ENCODE results near the gene CPLX1.
"Not testable (repeated sequence)": the region's sequence is repeated elsewhere in the genome, so short reads cannot be mapped to it uniquely, and the experiment has no call there.

Gene CPLX1

DNA sequence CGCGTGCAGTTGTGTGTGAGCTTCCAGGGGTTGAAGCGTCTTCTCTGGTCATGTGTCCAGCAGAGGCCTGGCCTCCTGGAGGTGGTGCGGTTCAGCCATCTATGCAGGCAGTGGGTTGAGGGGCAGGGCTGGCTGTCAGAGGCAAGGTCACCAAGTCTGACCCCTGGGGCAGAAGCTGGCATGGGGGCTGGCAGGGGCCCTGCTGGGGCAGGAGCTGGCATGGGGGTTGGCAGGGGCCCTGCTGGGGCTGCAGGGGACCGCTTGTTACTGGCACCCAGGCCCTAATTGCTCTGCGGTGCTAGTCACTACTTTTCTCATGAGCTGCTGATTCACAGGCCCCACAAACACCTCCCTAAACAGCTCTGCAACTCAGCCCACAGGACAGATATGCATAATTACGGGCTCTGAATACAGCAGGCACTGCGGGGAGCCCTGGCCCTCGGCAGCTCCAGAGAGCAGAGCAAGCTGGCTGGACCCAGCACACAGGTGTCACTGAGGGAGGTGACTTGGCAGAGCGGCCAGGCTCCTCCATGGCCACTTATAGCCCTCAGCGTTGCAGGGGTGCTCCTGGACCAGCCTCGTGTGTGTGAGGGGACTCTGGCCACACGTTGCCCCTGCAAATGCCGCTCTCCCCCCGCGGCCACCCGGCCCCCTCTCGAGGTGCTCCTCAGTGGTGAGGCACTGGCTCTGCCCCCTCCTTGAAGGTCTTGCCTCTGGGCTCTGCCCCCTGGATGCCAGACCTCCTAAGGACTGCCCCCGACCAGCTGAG, 32.7 kb downstream of the CPLX1 start:
- DNase-seq (ENCODE audit: low read depth, low spot score): no peak

DNA sequence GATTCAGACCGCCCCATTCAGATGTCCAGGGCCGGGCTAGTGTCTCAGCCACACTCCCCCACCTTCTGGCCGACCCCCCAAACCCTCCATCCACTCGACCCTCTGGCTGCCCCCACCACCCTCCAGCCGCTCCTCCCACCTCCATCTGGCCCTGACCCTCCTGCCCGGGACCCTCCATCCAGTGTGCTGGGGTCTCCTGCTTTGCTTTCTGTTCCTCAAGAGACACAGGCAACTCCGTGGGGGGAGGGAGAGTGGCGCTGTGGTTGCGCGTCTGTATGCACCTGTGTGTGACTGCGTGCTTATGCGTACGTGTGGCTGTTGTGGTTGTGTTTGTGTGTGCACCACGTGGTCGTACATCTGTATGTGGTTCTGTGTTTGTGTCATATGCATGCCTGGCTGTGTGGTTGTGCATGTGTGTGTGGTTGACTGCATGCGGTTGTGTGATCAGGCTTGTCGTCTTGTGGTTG, 33.3 kb downstream of the CPLX1 start:
- DNase-seq (ENCODE audit: low read depth, low spot score): no peak

DNA sequence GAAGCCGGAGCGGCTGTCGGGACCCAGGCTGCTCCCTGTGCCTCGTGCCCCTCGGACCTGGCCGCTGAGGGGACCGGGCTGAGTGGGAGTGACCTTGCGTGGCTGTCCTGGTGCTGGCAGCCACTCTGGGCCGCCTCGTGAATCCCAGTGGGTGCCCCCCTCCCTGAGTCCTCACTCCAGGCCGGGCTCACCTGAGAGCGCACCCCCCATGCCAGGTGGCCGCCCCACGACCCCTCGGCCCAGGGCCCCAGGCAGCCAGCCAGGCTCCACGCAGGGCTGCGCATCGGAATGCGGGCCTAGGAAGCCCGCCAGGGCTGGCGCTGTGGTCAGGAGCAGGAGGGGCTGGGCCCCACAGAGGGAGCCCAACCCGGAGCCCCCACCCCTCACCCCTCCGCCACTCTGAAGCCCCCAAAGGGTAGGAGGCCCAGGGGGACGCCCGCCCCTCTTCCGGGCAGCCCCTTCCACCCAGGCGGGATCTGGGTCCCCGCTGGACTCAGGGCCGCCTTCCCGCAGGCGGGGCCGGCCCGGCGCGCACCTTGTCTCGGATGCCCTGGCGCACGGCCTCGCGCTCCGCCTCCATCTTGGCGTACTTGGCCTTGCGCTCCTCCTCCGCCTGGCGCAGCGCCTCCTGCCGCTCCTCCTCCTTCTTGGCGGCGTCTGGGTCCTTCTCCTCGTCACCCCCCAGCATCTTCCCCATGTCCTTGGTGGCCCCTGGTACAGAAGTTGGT, 33.9 kb downstream of the CPLX1 start:
- no peak for DNase-seq (ENCODE audit: low read depth, low spot score)

DNA sequence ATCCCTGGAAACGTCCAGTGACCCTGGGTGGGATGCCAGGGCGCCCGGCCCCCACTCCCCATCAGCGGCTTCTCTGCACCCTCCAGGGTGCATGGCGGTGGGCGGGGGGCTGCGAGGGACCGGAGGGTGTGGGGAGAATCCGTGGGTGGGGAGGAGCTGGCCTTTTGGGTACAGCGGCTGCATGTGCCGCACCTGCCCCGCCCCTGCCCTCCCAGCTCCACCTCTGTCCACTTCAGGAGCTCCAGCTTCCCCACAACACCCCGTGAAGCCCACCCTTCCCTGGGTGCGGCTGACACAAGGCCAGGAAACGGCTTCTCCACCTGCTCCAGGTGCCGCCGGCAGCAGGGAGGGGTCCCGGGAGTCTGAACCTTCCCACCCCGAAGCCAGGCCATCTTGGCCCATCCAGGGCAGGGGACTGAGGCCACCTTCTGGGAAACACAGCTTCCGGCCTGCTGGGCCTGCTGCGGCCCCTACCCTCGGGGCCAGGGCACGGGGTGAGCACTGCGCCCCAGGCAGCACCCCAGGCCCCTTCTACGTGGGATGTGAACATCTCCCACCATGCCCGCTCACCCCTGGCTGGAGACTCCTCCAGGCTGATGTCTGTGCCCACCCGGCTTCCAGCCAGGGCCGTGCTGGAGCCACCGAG, 34.6 kb downstream of the CPLX1 start:
- no peak for DNase-seq (ENCODE audit: low read depth, low spot score)

DNA sequence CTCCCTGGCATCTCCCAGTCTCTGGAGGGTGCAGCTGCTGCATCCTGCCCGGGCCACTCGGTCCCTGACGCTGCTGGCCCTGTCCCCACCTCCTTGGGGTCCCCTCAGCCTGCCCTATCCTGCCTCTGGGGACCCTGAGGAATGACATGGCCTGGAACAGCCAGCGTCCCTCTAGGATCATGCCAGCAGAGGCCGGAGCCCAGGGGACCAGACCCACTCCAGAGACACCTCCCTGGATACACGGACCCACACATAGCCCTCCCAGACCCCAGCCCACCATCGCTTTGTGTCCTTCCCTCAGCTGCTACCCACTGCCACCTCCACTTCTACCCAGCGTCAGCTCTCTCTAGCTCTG, 35.5 kb downstream of the CPLX1 start:
- DNase-seq (ENCODE audit: low read depth, low spot score): no peak

DNA sequence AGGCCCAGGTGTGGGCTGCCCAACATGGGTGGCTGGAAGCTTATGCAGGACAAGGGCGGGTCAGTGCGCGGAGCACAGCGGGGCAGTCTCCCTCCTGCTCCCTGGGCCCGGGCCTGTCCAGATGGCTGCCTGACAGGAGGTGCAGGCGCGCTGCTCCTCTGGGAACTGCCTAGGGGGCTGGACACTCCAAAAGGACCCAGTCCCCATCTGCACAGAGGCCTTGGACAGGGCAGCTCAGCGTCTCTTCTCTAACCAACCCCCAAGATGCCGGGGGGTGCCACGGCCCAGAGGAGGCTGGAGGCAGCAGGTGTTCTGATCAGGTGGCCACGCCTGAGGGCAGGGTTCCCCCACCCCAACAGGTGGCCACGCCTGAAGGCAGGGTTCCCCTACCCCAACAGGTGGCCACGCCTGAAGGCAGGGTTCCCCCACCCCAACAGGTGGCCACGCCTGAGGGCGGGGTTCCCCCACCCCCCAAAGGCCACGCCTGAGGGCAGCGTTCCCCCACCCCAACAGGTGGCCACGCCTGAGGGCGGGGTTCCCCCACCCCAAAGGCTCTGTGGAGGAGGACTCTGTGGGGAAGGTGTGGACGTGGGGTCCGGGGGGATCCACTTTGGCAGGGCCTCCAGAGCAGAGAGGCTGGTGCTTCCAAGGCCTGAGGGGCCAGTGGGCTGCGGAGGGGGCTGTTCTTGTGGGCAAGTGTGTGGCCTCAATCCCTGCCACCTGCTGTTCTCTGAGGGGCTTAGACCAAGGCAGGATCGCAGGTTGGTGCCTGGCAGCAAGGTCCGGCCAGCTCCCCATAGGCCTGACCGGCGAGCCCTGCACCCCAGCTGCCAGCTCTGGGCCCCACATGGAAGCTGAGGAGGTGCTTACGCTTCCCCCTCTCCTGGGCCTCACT, 36.1 kb downstream of the CPLX1 start:
- no peak for DNase-seq (ENCODE audit: low read depth, low spot score)

DNA sequence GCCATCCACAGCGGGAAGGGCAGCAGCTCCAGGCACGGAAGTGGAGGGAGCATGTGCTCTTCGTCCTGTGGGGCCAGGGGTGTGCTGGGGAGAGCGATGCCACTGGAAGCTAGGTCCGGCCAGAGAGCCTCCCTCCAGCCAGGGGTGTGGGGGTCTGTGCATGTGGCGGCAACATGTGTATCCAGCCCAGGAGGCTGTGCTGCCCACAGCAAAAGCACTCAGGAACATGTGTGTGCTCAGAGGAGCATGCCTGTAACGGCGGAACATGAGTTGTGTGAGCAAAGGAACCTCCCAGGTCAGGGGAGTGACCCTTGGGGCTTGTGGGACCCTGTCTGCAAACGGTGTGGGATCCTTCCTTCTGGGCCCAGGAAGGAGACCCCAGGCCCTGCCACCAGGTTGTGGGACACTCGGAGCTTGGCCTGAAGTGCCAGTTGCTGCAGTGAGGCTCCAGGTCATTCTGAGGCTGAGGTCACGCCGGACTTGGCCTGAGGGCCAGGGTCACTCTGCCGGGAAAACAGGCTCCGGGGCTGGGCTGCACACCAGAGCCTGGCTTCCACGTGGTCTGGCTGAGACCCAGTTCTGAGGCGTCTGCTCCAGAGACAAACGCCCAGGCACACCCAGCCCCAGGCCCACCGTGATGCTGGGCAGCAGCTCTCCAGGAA, 37.2 kb downstream of the CPLX1 start:
- DNase-seq (ENCODE audit: low read depth, low spot score): no peak

DNA sequence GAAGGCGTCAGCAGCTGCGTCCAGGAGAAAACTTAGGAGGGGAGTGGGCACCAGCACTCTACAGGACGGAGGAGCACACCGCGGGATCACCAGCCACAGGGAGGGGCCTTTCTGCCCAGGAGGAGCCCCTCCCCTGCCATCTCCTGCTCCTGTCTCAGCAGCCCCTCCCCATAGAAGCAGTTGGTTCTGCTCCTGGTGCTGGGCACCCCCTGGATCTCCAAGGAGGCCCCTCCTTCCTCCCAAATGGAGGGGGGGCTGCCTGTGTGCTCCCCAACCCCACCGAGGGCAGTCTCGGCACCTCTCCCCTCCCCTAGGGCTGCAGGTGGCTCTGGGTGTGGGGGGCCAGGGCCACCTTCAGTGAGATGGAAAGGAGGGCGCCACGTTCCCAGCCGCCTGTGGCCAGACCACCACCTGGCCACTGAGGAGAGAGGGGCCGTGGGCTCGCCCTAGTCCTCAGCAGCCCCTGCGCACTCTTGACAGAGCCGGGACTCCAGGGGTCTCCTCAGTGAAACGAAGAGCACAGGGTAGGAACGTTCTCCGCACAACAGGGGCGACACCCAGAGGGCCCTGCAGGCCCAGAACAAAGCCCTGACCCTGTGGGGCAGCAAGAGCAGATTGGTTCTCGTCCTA, 37.8 kb downstream of the CPLX1 start:
- no peak for DNase-seq (ENCODE audit: low read depth, low spot score)

DNA sequence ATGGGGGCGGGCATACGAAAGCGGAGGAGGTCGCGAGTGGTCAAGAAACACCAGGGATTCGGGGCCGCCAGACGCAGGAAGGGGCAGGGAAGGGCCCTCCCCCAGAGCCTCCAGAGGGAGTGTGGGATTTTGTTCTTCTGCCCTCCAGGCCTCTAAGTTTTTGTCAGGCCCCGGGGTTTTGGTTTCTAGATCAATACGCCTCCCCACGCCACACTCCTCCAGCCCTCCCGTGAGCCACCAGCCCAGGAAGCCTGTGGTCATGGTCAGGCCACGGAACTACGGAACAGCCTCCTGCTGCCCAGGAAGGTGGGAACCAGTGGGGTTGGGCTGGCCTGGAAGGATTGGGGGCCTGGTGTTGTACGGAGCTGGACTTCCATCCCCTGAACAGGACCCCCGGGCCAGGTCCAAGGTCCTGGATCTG, 38.4 kb downstream of the CPLX1 start:
- no peak for DNase-seq (ENCODE audit: low read depth, low spot score)

DNA sequence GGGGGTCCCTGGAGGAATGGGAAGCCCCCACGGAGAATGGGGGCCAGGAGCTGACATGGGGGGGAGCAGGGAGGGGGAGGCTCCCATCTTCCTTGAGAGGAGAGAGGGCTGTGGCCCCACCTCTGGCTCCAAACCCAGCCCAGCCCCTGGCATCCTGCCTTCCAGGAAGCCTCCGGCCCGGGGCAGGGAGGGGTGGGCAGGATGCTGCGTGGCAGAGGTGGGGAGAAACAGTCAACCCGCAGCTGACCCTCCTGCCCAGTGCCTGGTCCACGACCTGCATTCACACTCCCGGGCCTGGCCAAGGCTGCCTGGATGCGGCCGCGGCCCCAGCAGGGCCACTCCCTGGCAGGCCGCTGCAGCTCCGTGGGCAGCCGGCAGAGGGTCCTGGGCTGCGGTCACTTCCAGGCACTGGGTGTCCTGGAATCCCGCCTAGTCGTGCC, 39.0 kb downstream of the CPLX1 start:
- no peak for DNase-seq (ENCODE audit: low read depth, low spot score)

DNA sequence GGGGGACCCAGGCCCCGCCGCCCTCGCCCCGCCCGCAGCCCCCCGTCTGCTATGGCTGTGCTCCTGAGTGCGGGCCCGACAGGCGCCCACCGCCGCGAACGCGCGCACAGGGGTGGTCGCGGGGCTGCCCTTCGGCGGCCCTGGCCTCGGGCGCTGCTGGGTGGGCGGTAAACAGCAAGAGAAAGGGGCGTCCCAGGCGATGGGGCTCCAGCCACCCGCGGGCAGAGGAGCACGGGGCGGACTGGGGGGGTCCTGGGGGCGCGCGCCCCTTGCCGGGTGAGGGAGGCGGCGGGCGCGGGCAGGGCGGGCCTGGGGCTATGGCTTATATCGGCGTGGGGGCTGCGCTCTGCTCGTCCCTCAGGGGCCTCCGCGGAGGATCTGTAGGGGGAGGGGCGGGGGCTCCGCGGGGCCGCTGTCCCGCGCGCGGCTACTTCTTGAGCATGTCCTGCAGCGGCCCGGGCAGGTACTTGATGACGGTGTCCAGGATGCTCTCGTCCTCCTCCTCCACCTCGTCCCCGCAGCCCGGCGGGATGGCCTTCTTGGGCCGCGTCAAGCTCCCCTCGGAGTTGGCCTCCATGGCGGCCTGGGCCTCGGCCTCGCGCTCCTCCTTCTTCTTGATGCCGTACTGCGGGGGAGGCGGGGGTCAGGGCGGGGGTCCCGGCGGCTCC, 39.7 kb downstream of the CPLX1 start:
- DNase-seq (ENCODE audit: low read depth, low spot score): no peak

DNA sequence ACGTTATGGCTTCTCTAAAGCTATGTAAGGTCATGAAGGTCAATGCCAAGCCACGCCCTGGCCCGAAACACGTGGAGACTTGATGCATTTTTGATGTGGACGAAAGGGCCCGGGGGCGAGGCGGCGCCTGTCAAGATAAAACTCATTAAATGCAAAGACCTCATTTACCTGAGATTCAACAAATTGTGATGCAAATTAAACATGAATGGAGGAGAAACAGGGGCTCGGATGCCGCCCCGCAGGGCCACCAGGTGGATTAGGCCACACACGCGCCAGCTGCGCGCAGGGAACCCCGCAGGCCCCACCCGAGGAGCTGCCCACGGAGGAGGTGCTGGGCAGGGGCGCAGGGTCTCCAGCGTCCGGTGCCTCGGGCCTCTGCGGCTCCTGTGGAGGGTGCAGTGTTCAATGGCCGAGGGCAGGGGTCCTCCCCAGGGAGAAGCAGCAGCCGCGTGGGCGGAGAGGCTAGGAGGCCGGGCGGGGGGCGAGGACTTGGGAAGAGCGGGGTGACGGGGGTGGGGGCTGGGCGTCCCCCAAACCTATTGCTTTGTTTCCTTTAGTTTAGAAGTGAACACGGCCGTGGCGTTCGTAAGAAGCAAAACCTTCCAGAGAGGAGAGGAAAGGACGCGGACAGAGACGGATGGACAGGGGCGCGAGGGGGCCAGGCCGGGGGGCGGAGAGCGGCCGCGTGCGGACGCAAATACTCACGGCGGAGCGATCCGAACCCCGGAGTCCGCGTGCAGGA, 40.4 kb downstream of the CPLX1 start:
- no peak for DNase-seq (ENCODE audit: low read depth, low spot score)

DNA sequence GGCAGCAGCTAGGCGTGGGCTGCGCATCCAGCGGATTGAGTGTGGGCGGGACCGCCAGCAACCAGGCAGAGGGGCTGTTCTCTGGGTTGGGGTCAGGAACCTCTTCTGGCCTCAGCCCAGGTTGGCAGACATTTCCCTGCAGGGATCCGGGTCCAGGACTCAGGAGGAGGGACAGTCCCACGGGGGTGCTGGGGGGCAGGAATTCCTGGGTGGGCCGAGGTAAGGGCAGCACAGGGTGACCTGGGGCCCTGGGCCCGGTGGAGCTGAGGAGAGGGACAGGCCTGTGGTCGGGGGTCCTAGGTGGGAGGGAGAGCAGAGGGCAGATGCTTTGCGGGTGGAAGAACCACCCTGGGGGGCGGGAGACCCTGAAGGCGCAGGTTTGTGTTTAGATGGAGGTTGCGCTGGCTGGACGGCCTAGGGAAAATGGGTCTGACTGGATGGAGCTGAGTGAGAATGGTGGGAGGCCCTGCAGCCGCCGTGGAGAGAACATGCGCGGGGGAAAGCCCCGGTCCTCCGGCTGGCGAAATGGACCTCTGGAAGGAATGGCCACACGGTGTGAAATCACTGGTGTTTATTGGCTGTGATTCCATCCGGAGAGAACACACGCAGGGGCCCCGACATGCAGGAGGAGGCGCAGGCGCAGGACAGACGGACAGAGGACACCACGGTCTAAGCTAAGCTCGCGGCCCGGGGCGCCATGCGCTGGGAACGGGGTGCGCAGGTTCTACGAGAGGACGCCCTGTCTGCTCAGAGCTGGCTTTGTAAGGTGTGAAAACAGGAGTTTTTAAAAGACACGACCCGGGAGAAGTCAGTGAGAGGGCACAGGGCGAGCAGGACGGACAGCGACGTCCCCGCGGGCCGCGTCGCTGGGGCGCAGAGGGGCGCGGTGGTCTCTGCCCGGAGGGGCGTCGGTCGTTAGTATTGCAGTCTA, 41.3 kb downstream of the CPLX1 start:
- no peak for DNase-seq (ENCODE audit: low read depth, low spot score)

DNA sequence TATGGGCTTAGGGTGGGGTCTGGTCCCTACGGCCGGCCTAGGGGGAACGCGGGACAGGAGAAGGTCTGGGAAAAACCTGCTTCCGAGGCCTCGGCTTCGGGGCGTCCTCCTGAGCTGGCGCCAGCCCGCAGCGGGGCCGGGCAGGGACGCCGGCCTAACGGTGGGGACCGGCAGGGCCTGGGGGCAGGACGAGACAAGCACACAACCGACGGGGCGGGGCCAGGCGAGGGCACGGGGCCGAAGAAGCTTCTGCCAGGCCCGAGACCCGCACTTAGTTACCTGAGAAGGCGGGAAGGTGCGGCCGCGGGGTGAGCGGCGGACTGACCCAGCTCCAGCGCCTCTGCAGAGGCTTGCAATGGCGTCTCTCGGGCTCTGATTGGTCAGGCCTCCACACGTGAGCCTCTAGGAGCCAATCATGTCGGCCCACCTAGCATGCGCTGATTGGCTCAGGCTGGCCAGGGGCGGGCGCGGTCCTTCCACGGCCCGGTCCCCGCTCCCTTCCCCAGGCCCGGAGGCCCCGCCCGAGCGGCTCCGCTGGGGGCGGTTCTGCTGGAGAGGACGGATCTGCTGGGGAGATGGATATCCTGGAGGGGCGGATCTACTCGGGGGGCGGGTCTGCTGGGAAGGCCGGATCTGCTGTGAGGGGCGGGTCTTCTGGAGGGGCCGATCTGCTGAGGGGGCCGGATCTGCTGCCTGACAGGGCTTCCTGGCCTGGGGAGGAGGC, 44.3 kb downstream of the CPLX1 start:
- peak; percentile 99 for DNase-seq (ENCODE audit: low read depth, low spot score)

DNA sequence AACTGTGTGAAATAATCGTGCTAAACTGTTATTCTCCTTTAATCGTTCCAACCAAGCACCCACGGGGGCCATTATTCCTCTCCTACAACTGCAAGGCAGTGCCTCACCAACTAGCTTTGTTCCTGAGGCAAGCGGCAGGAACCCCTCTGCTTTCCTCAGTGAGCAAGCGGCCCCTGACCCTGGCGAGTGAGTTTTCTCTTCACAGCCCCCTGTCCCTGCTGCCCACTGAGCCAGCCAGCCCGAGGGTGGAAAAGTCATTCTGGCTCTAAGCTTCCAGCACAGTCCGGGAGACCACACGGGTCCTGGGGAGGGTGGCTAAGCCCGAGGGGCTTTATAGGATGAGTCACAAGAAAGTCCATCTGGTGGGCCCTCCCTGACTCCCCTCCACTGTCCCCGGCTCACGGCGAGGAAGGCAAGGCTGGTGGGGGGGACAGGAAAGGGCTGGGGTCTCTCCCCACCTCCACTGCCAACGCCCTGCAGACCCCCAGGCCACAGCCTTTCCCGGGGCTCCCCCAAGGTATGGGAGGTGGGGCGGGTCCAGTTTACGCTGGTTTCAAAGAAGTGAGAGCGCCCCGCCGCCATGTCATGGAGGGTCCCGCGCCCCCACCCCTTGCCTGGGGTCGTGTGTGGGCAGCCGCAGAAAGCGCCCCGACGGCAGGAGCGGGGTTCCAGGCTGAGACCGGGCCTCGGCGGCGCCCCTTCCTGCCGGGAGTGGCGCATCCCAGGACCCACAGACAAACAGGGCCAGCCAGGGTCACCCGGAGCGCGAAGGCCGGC, 45.0 kb downstream of the CPLX1 start:
- no peak for DNase-seq (ENCODE audit: low read depth, low spot score)

DNA sequence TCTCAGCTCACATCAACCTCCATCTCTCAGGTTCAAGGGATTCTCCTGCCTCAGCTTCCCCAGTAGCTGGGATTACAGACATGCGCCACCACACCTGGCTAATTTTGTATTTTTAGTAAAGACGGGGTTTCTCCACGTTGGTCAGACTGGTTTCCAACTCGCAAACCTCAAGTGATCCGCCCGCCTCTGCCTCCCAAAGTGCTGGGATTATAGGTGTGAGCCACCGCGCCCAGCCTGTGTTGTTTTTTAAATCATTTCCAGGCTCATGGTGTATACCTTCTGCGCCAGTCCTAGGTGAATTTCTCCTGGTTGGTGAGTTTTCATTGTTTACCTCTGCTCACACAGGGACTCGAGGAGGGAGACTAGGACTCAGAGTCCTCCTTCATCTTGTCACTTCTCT, 45.7 kb downstream of the CPLX1 start:
- DNase-seq (ENCODE audit: low read depth, low spot score): not testable (repeated sequence)

DNA sequence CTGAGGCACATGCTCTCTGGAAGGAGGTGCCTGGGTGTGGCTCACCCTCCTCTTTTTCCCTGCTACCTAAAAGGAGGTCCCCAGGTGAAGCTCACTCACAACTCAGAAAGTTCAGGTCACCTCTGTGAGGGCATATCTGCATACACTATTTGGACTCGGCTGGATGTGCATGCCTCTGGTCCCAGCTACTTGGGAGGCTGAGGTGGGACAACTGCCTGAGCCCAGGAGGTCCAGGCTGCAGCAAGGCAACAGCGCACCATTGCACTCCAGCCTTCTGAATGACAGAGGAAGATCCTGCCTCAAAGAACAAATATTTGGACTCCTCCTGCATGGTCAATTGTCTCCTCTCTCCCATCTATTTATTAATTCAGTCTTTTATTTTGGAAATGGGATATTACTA, 46.4 kb downstream of the CPLX1 start:
- DNase-seq (ENCODE audit: low read depth, low spot score): no peak

Data from activated naive CD8-positive, alpha-beta T cell treated with anti-CD3 and anti-CD28 coated beads, Interleukin-2, amount 50 U/mL, for 16 hours (primary cell).